HepG2 (cell line): ENCODE data around the gene CLDN11. TPM values are rescaled to one million over a fixed set of nuclear protein-coding genes. Genes with fewer than 3 reads are reported as not detected.

ENCODE experiments used
- ATAC-seq: fragments of 200-7000 bp; cut with Tn5 transposase; 3 replicates; pipeline ENCODE4 v1.9.1; 2020; ENCODE audit warnings: mild to moderate bottlenecking, moderate library complexity
- BruUV-seq: library from RNA; stranded (reverse); fragments of 400-500 nt; replicated peaks from 2 replicates; lab custom pipeline; 2021; lab: Mats Ljungman, UMichigan
- CTCF ChIA-PET: fragments of 300-600 bp; formaldehyde crosslinking; extraction: SDS; loops from one replicate; lab custom pipeline; 2021; ENCODE audit warnings: low total read pairs, inconsistent platforms, low intra/inter-chr PET ratio; lab: Yijun Ruan, JAX
- POLR2A ChIA-PET: fragments of 350-600 bp; sonication (Branson Sonifier 250); formaldehyde crosslinking; loops from one replicate; lab custom pipeline; 2020; ENCODE audit warnings: antibody characterized with exemption, inconsistent platforms; lab: Yijun Ruan, JAX
- DNase-seq: peaks from one replicate; pipeline ENCODE4 v3.0.0-alpha.2; 2015; ENCODE audit warnings: low spot score
- FAIRE-seq: peaks from 3 replicates; lab custom pipeline; 2011; peaks lifted over from hg19 to GRCh38; lab: Jason Lieb, UNC
- H2AFZ ChIP-seq: one replicate; pipeline ENCODE4 v1.6.1; 2011; ENCODE audit warnings: low read length, inconsistent platforms
- H3K27ac ChIP-seq: fragments of 300-600 bp; 3 replicates; pipeline ENCODE4 v1.8.0; 2011; ENCODE audit warnings: mixed run types, mild to moderate bottlenecking, mixed read lengths, low read length, inconsistent platforms; ENCODE audit not compliant: insufficient read depth; ENCODE audit errors: extremely low read length
- H3K27me3 ChIP-seq, 2 experiments: fragments of 200-600 bp in 1 of 2; 2 replicates in 1 of 2; 3 replicates in 1 of 2; pipeline versions ENCODE4 v1.6.0 to v1.8.0; 2011; ENCODE audit warnings: low read length in 2 of 2, mild to moderate bottlenecking in 2 of 2, moderate library complexity in 2 of 2, inconsistent platforms in 1 of 2; ENCODE audit not compliant: insufficient read depth in 2 of 2, control insufficient read depth in 1 of 2
- H3K36me3 ChIP-seq, 2 experiments: fragments of 200-600 bp in 1 of 2; replicated peaks in 1 of 2; 2 replicates in 1 of 2; 3 replicates in 1 of 2; pipeline versions ENCODE4 v1.5.1 to v1.8.0; 2011; ENCODE audit warnings: low read length in 2 of 2, inconsistent platforms in 1 of 2; ENCODE audit not compliant: insufficient read depth in 2 of 2, control insufficient read depth in 1 of 2
- H3K4me1 ChIP-seq: 2 replicates; pipeline ENCODE4 v1.5.1; 2012; ENCODE audit warnings: low read length, inconsistent platforms; ENCODE audit not compliant: insufficient read depth
- H3K4me2 ChIP-seq: 2 replicates; pipeline ENCODE4 v1.6.0; 2011; ENCODE audit warnings: low read depth, low read length, inconsistent platforms
- H3K4me3 ChIP-seq, 3 experiments: fragments of 200-600 bp in 1 of 3; sonication (generic), shearing (Covaris generic) in 1 of 3; replicated peaks in 1 of 3; 2 replicates each; pipeline ENCODE4 v1.5.1; 2011 to 2016; ENCODE audit warnings: low read length in 3 of 3, inconsistent platforms in 2 of 3, low read depth in 2 of 3, mild to moderate bottlenecking in 2 of 3, control low read depth in 1 of 3, mixed read lengths in 1 of 3; ENCODE audit not compliant: insufficient read depth in 1 of 3
- H3K79me2 ChIP-seq: one replicate; pipeline ENCODE4 v1.6.1; 2011; ENCODE audit warnings: low read length, inconsistent platforms; ENCODE audit not compliant: insufficient read depth
- H3K9ac ChIP-seq: 2 replicates; pipeline ENCODE4 v1.6.0; 2011; ENCODE audit warnings: mild to moderate bottlenecking, low read depth, low read length, inconsistent platforms; ENCODE audit not compliant: insufficient read depth
- H3K9me3 ChIP-seq: 2 replicates; pipeline ENCODE4 v1.5.1; 2012; ENCODE audit warnings: mild to moderate bottlenecking, low read length
- H4K20me1 ChIP-seq: 2 replicates; pipeline ENCODE4 v1.6.0; 2011; ENCODE audit warnings: inconsistent platforms, mild to moderate bottlenecking, low read length, moderate library complexity; ENCODE audit not compliant: insufficient read depth
- CC2D1A ChIP-seq: sonication (generic); formaldehyde crosslinking; IDR thresholded peaks from 2 replicates; pipeline ENCODE4 v1.8.1; 2023; ENCODE audit warnings: mild to moderate bottlenecking, missing genetic modification reagents
- CHD4 ChIP-seq: fragments of 200-600 bp; sonication (generic); IDR thresholded peaks from 2 replicates; pipeline ENCODE4 v1.7.0; 2017; ENCODE audit warnings: mild to moderate bottlenecking, low read length, borderline replicate concordance
- FOXM1 ChIP-seq: sonication (generic); formaldehyde crosslinking; IDR thresholded peaks from 2 replicates; pipeline ENCODE4 v1.5.0; 2020; ENCODE audit warnings: missing genetic modification reagents
- KLF15 ChIP-seq: sonication (generic); formaldehyde crosslinking; IDR thresholded peaks from 2 replicates; pipeline ENCODE4 v1.8.1; 2023; ENCODE audit warnings: borderline replicate concordance, mild to moderate bottlenecking, inconsistent platforms, missing genetic modification reagents, mixed read lengths
- KLF9 ChIP-seq: IDR thresholded peaks from 2 replicates; pipeline ENCODE4 v1.6.1; 2016; ENCODE audit warnings: low read depth
- RBFOX2 ChIP-seq: fragments of 200-400 bp; formaldehyde crosslinking; IDR thresholded peaks from 2 replicates; pipeline ENCODE4 v1.6.1; 2017; ENCODE audit warnings: low read depth, mild to moderate bottlenecking, low read length
- SSRP1 ChIP-seq: IDR thresholded peaks from 2 replicates; pipeline ENCODE4 v1.6.1; 2016; ENCODE audit warnings: control low read depth
- TP53 ChIP-seq: sonication (generic); formaldehyde crosslinking; conservative IDR thresholded peaks from 2 replicates; pipeline ENCODE4 v1.4.0; 2020; ENCODE audit warnings: missing genetic modification reagents
- ZFP36L1 ChIP-seq: sonication (generic); formaldehyde crosslinking; IDR thresholded peaks from 2 replicates; pipeline ENCODE4 v1.8.0; 2022; ENCODE audit warnings: mild to moderate bottlenecking, missing genetic modification reagents, moderate library complexity
- ZNF383 ChIP-seq: sonication (generic); formaldehyde crosslinking; IDR thresholded peaks from 2 replicates; pipeline ENCODE4 v1.4.0; 2020; ENCODE audit warnings: missing genetic modification reagents, mild to moderate bottlenecking, borderline replicate concordance
- ZNF598 ChIP-seq: sonication (generic); formaldehyde crosslinking; IDR thresholded peaks from 2 replicates; pipeline ENCODE4 v1.5.1; 2020; ENCODE audit warnings: mild to moderate bottlenecking, missing genetic modification reagents, borderline replicate concordance
- whole genome bisulfite sequencing: methylation state at CpG from one replicate; pipeline ENCODE4 v1.1.6; 2017; ENCODE audit warnings: low lambda C conversion rate; 5-methylcytosine and 5-hydroxymethylcytosine counted together
- in situ Hi-C: cut with HindIII; loops from 2 replicates; pipeline ENCODE4 v1.10.0; 2017; ENCODE audit warnings: low pct_unique_long_range_greater_than_20kb; ENCODE audit not compliant: extremely low pct_ligation_motif_present
- intact Hi-C: fragments of 100-400 bp; cut with micrococcal nuclease; formaldehyde crosslinking; loops from one replicate; pipeline ENCODE4 v1.10.0; 2022; ENCODE audit not compliant: unreplicated experiment
- polyA plus RNA-seq, 8 experiments: library from polyadenylated mRNA; depleted of rRNA in 3 of 8; stranded (reverse) in 7 of 8; unstranded in 1 of 8; fragments of >200 nt; fragmentation: Illumina TruSeq in 4 of 8; extraction: Trizol in 4 of 8; gene quantifications; 2 replicates each; pipeline versions ENCODE4 v1.2.1 to v1.2.3, GENCODE V29; 2011 to 2016; ENCODE audit warnings: low read depth in 4 of 8, missing spikeins in 1 of 8, mixed read lengths in 1 of 8; ENCODE audit not compliant: insufficient read depth in 1 of 8
- total RNA-seq, 5 experiments: library from RNA; depleted of rRNA; stranded (reverse); fragments of >200 nt; fragmentation: Illumina TruSeq; extraction: Trizol; gene quantifications; 2 replicates each; pipeline ENCODE4 v1.2.3, GENCODE V29; 2016; ENCODE audit warnings: low read depth in 1 of 5
- TF ChIP-seq, protein P1 (sequence below): sonication (generic); formaldehyde crosslinking; IDR thresholded peaks from 2 replicates; pipeline ENCODE4 v1.5.1; 2020; ENCODE audit warnings: mild to moderate bottlenecking, moderate library complexity, missing genetic modification reagents
- TF ChIP-seq, protein P2 (sequence below): sonication (generic); formaldehyde crosslinking; IDR thresholded peaks from 2 replicates; pipeline ENCODE4 v1.4.0; 2020; ENCODE audit warnings: missing genetic modification reagents, low read depth, mild to moderate bottlenecking, borderline replicate concordance
- TF ChIP-seq, protein P3 (sequence below): sonication (generic); formaldehyde crosslinking; IDR thresholded peaks from 2 replicates; pipeline ENCODE4 v1.5.1; 2020; ENCODE audit warnings: mild to moderate bottlenecking, missing genetic modification reagents, borderline replicate concordance

Gene CLDN11
- total and polyA plus RNA-seq, 2 of the 13 experiments (the other 11 are each of a cell fraction or from before 2014, with no cell fraction given), result 4.2 to 4.9 TPM

DNA sequence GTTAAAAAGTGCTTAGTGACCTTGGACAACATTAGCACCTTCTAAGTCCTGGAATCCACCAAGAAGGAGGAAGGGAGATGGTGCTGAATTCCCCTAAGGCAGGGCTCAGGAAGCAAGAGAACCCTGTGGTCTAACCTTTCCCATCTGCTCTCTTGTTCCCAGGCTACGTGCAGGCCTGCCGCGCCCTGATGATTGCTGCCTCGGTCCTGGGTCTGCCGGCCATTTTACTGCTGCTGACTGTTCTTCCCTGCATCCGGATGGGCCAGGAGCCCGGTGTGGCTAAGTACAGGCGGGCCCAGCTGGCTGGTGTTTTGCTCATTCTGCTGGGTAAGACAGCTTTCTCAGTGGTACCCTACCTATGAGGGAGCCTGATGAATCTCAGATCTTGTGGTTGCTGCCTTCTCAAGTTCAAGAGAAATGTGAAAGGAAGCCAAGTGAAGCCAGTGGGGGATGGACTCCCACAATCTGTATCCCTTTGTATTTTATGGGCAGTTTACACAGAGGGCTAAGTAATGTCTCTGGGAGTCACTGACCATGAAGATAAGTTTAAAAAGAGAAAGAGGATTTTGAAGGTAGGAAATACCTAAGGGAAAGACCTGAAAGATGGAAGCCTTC is 4.4 kb downstream of the CLDN11 start (continued):
- TF ChIP-seq CC2D1A (CRISPR knock-in tag) (no peak), FOXM1 (no peak), RBFOX2 (no peak), ZNF598 (CRISPR knock-in tag) (no peak)
- TF ChIP-seq, protein P1, sequence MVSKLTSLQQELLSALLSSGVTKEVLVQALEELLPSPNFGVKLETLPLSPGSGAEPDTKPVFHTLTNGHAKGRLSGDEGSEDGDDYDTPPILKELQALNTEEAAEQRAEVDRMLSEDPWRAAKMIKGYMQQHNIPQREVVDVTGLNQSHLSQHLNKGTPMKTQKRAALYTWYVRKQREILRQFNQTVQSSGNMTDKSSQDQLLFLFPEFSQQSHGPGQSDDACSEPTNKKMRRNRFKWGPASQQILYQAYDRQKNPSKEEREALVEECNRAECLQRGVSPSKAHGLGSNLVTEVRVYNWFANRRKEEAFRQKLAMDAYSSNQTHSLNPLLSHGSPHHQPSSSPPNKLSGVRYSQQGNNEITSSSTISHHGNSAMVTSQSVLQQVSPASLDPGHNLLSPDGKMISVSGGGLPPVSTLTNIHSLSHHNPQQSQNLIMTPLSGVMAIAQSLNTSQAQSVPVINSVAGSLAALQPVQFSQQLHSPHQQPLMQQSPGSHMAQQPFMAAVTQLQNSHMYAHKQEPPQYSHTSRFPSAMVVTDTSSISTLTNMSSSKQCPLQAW (CRISPR knock-in tag), result no peak

DNA sequence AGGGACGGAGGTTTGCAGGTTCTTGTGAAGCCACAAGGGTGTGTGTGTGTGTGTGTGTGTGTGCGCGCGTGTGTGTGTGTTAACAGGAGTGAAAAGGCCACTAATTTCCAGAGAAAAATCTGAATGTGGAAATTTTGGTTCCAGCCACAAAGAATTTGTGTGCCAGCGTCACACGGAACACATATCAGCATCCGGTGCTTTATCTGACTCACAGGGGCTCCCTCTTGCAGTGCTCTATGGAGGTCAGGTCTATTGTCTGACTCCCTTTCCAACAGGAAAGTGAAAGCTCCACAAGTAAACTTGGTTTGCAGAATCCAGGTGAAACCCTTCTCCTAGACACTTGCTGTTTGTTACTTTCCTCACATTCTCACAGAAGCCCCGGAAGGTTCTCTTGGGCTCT is 6.2 kb downstream of the CLDN11 start:
- ChIA-PET POLR2A (interaction anchor here (1.3 kb wide), 1 partner anchor 61 kb away, joined by 4 read pairs; no protein-coding TSS in a partner anchor), CTCF (no interaction called here)
- intact Hi-C loops, result loop anchor here (5.0 kb wide), 1 partner anchor 442 kb away; no protein-coding TSS in a partner anchor

More for the DNA sequence above, 6.2 kb downstream of the CLDN11 start:
- H3K9me3 ChIP-seq, result no peaks in the 10 kb centered on the region
- H2AFZ ChIP-seq, result no peak overlapping the region
- no peak for ATAC-seq
- peak overlapping the region; percentile 79 for H3K9ac ChIP-seq
- peak overlapping the region; percentile 94 for H3K27ac ChIP-seq
- peak overlapping the region; percentile 56 to 70 (median 60); a peak in 5 of 6 replicates for H3K4me3 ChIP-seq
- H4K20me1 ChIP-seq, result no peaks in the 10 kb centered on the region
- H3K4me1 ChIP-seq, result peaks cover 85% of the 10 kb centered on the region
- WGBS, result 69% methylated on average over 8 of the region's 8 CpGs
- in situ Hi-C loops, result loop anchor here (5.0 to 10.0 kb wide), 2 partner anchors 72 to 390 kb away; no protein-coding TSS in a partner anchor
- no peak for FAIRE-seq
- H3K4me2 ChIP-seq, result peak overlapping the region; percentile 95
- no TSS peak for BruUV-seq
- DNase-seq, result no peak
- no peaks in the 10 kb centered on the region for H3K36me3 ChIP-seq
- TF ChIP-seq, protein P2, sequence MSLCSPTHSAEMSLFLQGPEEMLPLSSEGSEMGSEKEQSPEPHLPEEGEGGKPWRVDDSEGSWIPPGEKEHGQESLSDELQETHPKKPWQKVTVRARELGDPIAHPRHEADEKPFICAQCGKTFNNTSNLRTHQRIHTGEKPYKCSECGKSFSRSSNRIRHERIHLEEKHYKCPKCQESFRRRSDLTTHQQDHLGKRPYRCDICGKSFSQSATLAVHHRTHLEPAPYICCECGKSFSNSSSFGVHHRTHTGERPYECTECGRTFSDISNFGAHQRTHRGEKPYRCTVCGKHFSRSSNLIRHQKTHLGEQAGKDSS (CRISPR knock-in tag), result peak; percentile 83; the same call in 1 of the 2 replicates
- TF ChIP-seq SSRP1 (CRISPR knock-in tag), result no peak
- TF ChIP-seq, protein P3, sequence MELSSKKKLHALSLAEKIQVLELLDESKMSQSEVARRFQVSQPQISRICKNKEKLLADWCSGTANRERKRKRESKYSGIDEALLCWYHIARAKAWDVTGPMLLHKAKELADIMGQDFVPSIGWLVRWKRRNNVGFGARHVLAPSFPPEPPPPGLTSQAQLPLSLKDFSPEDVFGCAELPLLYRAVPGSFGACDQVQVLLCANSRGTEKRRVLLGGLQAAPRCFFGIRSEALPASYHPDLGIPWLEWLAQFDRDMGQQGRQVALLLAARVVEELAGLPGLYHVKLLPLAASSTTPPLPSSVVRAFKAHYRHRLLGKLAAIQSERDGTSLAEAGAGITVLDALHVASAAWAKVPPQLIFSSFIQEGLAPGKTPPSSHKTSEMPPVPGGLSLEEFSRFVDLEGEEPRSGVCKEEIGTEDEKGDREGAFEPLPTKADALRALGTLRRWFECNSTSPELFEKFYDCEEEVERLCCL (CRISPR knock-in tag), result no peak
- TF ChIP-seq ZFP36L1, result no peak
- no peak for TF ChIP-seq KLF9 (CRISPR knock-in tag)
- no peak for TF ChIP-seq TP53 (CRISPR knock-in tag)
- no peak for TF ChIP-seq KLF15 (CRISPR knock-in tag)
- 0 out of 2 replicates have a peak, but pooled peaks have one; percentile 4 for TF ChIP-seq CHD4
- TF ChIP-seq ZNF383 (CRISPR knock-in tag), result no peak
- TF ChIP-seq, all 625 proteins: peak for 2
- H3K27me3 ChIP-seq, result no peaks in the 10 kb centered on the region
- H3K79me2 ChIP-seq, result no peaks in the 10 kb centered on the region
